Stimulated activated effector memory CD8-positive, alpha-beta T cell treated with anti-CD3 and anti-CD28 coated beads, Interleukin-12 subunit alpha, Interleukin-12 subunit beta, amount 100 ng/mL, for 72 hours (primary cell): ENCODE results near the gene ANXA4.

Experiments used
- ATAC-seq: fragments of 150-1000 bp; cut with Tn5 transposase; 2 replicates; pipeline ENCODE4 v1.10.0; 2021
- DNase-seq, 2 donors: peaks; one replicate each; pipeline ENCODE4 v3.0.0; 2021 to 2022; ENCODE audit warnings: low spot score in 2 of 2
- H3K27ac Mint-ChIP-seq: one replicate; pipeline ENCODE4 v1.8.0; 2022; ENCODE audit warnings: mild to moderate bottlenecking, mixed read lengths
- H3K36me3 Mint-ChIP-seq: one replicate; pipeline ENCODE4 v1.8.0; 2022; ENCODE audit warnings: mild to moderate bottlenecking, mixed read lengths
- H3K4me1 Mint-ChIP-seq: one replicate; pipeline ENCODE4 v1.8.0; 2022; ENCODE audit warnings: mixed read lengths
- H3K4me3 Mint-ChIP-seq: one replicate; pipeline ENCODE4 v1.8.0; 2022; ENCODE audit warnings: mild to moderate bottlenecking, mixed read lengths
- H3K9me3 Mint-ChIP-seq: one replicate; pipeline ENCODE4 v1.8.0; 2022; ENCODE audit warnings: mixed read lengths

Gene ANXA4

GRCh38 chr2:69774984-69775982 lies 33.3 kb downstream of the ANXA4 start:
- DNase-seq (no peak), ATAC-seq (peak; percentile 91)
- peak overlapping the region; percentile 24 for H3K4me3 Mint-ChIP-seq
- no peak overlapping the region for H3K27ac Mint-ChIP-seq
- H3K9me3 Mint-ChIP-seq: no peaks in the 10 kb centered on the region
- H3K36me3 Mint-ChIP-seq: no peaks in the 10 kb centered on the region
- peaks cover 59% of the 10 kb centered on the region for H3K4me1 Mint-ChIP-seq

- Mint-ChIP-seq H3K4me1 (peaks cover 46% of the 10 kb centered on the region), H3K27ac (no peak overlapping the region), H3K9me3 (no peaks in the 10 kb centered on the region), H3K4me3 (no peak overlapping the region), H3K36me3 (no peaks in the 10 kb centered on the region)
- ATAC-seq (no peak), DNase-seq (no peak)
These were observed 35.2 kb downstream of the ANXA4 start for GRCh38 chr2:69776886-69777785.

- Mint-ChIP-seq H3K36me3 (no peaks in the 10 kb centered on the region), H3K27ac (no peak overlapping the region), H3K9me3 (no peaks in the 10 kb centered on the region), H3K4me1 (peaks cover 40% of the 10 kb centered on the region), H3K4me3 (no peak overlapping the region)
- DNase-seq: no peak
- ATAC-seq: no peak
These were observed 35.8 kb downstream of the ANXA4 start for GRCh38 chr2:69777786-69778105.

- no peaks in the 10 kb centered on the region for H3K36me3 Mint-ChIP-seq
- peaks cover 26% of the 10 kb centered on the region for H3K4me1 Mint-ChIP-seq
- H3K4me3 Mint-ChIP-seq: no peak overlapping the region
- ATAC-seq (peak; percentile 29), DNase-seq (no peak)
- H3K27ac Mint-ChIP-seq: no peak overlapping the region
- no peaks in the 10 kb centered on the region for H3K9me3 Mint-ChIP-seq
These were observed 37.5 kb downstream of the ANXA4 start for GRCh38 chr2:69779258-69780001.

GRCh38 chr2:69780921-69781320 lies 39.0 kb downstream of the ANXA4 start:
- Mint-ChIP-seq H3K9me3 (no peaks in the 10 kb centered on the region), H3K4me1 (peaks cover 19% of the 10 kb centered on the region), H3K4me3 (no peak overlapping the region), H3K27ac (no peak overlapping the region), H3K36me3 (no peaks in the 10 kb centered on the region)
- DNase-seq: no peak
- ATAC-seq: no peak

- Mint-ChIP-seq H3K4me1 (peaks cover 17% of the 10 kb centered on the region), H3K27ac (no peak overlapping the region), H3K36me3 (no peaks in the 10 kb centered on the region), H3K4me3 (no peak overlapping the region), H3K9me3 (no peaks in the 10 kb centered on the region)
- ATAC-seq (no peak), DNase-seq (no peak)
These were observed 39.7 kb downstream of the ANXA4 start for GRCh38 chr2:69781321-69782248.

GRCh38 chr2:69784228-69784627 lies 42.3 kb downstream of the ANXA4 start:
- Mint-ChIP-seq H3K4me1 (peaks cover 17% of the 10 kb centered on the region), H3K27ac (no peak overlapping the region), H3K4me3 (no peak overlapping the region), H3K36me3 (peaks cover 8% of the 10 kb centered on the region), H3K9me3 (no peaks in the 10 kb centered on the region)
- DNase-seq: no peak
- no peak for ATAC-seq

GRCh38 chr2:69785358-69785757 lies 43.4 kb downstream of the ANXA4 start:
- H3K4me3 Mint-ChIP-seq: no peak overlapping the region
- DNase-seq (no peak), ATAC-seq (no peak)
- H3K27ac Mint-ChIP-seq: no peak overlapping the region
- no peaks in the 10 kb centered on the region for H3K9me3 Mint-ChIP-seq
- H3K4me1 Mint-ChIP-seq: peaks cover 21% of the 10 kb centered on the region
- H3K36me3 Mint-ChIP-seq: peaks cover 8% of the 10 kb centered on the region

GRCh38 chr2:69786052-69786560 lies 44.2 kb downstream of the ANXA4 start:
- peaks cover 8% of the 10 kb centered on the region for H3K36me3 Mint-ChIP-seq
- ATAC-seq (no peak), DNase-seq (no peak)
- peaks cover 22% of the 10 kb centered on the region for H3K4me1 Mint-ChIP-seq
- no peaks in the 10 kb centered on the region for H3K9me3 Mint-ChIP-seq
- no peak overlapping the region for H3K27ac Mint-ChIP-seq
- H3K4me3 Mint-ChIP-seq: no peak overlapping the region

GRCh38 chr2:69789175-69789721 lies 47.3 kb downstream of the ANXA4 start:
- H3K9me3 Mint-ChIP-seq: no peaks in the 10 kb centered on the region
- ATAC-seq: no peak
- DNase-seq: no peak

GRCh38 chr2:69789772-69790600 lies 48.1 kb downstream of the ANXA4 start:
- Mint-ChIP-seq H3K4me3 (peak overlapping the region; percentile 38), H3K36me3 (peaks cover 8% of the 10 kb centered on the region), H3K9me3 (no peaks in the 10 kb centered on the region), H3K4me1 (peaks cover 22% of the 10 kb centered on the region), H3K27ac (peak overlapping the region; percentile 80)
- ATAC-seq (no peak), DNase-seq (no peak)

More at GRCh38 chr2:69789175-69789721, 47.3 kb downstream of the ANXA4 start:
- peaks cover 22% of the 10 kb centered on the region for H3K4me1 Mint-ChIP-seq
- H3K4me3 Mint-ChIP-seq: no peak overlapping the region
- H3K36me3 Mint-ChIP-seq: peaks cover 8% of the 10 kb centered on the region
- H3K27ac Mint-ChIP-seq: peak overlapping the region; percentile 80

GRCh38 chr2:69790601-69790959 lies 48.6 kb downstream of the ANXA4 start:
- Mint-ChIP-seq H3K27ac (no peak overlapping the region), H3K36me3 (peaks cover 8% of the 10 kb centered on the region)
- no peak for ATAC-seq

GRCh38 chr2:69791045-69791444 lies 49.1 kb downstream of the ANXA4 start:
- Mint-ChIP-seq H3K27ac (no peak overlapping the region), H3K4me1 (peaks cover 18% of the 10 kb centered on the region), H3K36me3 (peaks cover 8% of the 10 kb centered on the region), H3K9me3 (no peaks in the 10 kb centered on the region), H3K4me3 (no peak overlapping the region)
- ATAC-seq (no peak), DNase-seq (no peak)

More at GRCh38 chr2:69790601-69790959, 48.6 kb downstream of the ANXA4 start:
- Mint-ChIP-seq H3K4me1 (peaks cover 22% of the 10 kb centered on the region), H3K9me3 (no peaks in the 10 kb centered on the region), H3K4me3 (peak overlapping the region; percentile 38)
- DNase-seq: no peak
